ENCODE measurements around the gene UGT1A6. TPM values are rescaled to one million over a fixed set of nuclear protein-coding genes. Genes with fewer than 3 reads are reported as not detected.

Gene UGT1A6
- total and polyA plus RNA-seq, 2 of the 4 experiments (the other 2 are of a cell fraction) = not detected

- no peak for TF ChIP-seq MXI1 (IDR thresholded peaks at IDR 0.05; ENCODE audit: borderline replicate concordance, low read depth, low read length)
These were observed 115.6 kb downstream of the UGT1A6 start (continued) for GRCh38 chr2:233807966-233808935.

GRCh38 chr2:233810385-233810784, 117.7 kb downstream of the UGT1A6 start:
- intact Hi-C loops (cut with micrococcal nuclease) = no loop called here
- H2BK20ac ChIP-seq (ENCODE audit: low read depth, low read length) = no peak overlapping the region
- no CpG with 5 or more reads among the region's 6 CpGs for WGBS, 2 experiments (ENCODE audit: extremely low coverage in 2 of 2, insufficient read length in 1 of 2)

More at GRCh38 chr2:233810385-233810784, 117.7 kb downstream of the UGT1A6 start:
- H4K5ac ChIP-seq (ENCODE audit: low read depth, low read length) = no peak overlapping the region
- no peak overlapping the region for H3K27ac ChIP-seq (ENCODE audit: insufficient read depth, low read length)
- no peaks in the 10 kb centered on the region for H3K9me3 ChIP-seq (ENCODE audit: control insufficient read depth, insufficient read depth, low read length)
- POLR2A ChIA-PET (ENCODE audit: unreplicated experiment) = no interaction called here
- no peak overlapping the region for H2BK15ac ChIP-seq (ENCODE audit: low read depth, low read length)
- no peak overlapping the region for H2BK5ac ChIP-seq (ENCODE audit: low read depth, low read length, poor library complexity, severe bottlenecking)
- peaks cover 27% of the 10 kb centered on the region for H3K27me3 ChIP-seq (ENCODE audit: control insufficient read depth, insufficient read depth, low read length)
- H3K23ac ChIP-seq (ENCODE audit: low read depth, low read length) = no peak overlapping the region
- in situ Hi-C loops (cut with MboI; ENCODE audit: low sequenced_read_pairs) = no loop called here
- H2AFZ ChIP-seq (replicated peaks; ENCODE audit: low read length, poor library complexity) = no peak overlapping the region
- no peak overlapping the region; the same call in 1 of the 2 replicates for H3K14ac ChIP-seq (replicated peaks; ENCODE audit: low read depth, low read length)
- no peaks in the 10 kb centered on the region for H3K4me1 ChIP-seq (ENCODE audit: control insufficient read depth, insufficient read depth, low read length)
- H3K18ac ChIP-seq (ENCODE audit: low read depth, low read length) = no peak overlapping the region
- no peaks in the 10 kb centered on the region for H3K9me1 ChIP-seq (ENCODE audit: insufficient read depth, low read length)
- H3K4ac ChIP-seq (ENCODE audit: low read depth, low read length) = no peak overlapping the region
- ATAC-seq (ENCODE audit: low read depth) = no peak
- no peak overlapping the region for H4K8ac ChIP-seq (ENCODE audit: low read depth in 2 of 2, low read length in 2 of 2)
- no peaks in the 10 kb centered on the region for H3K79me1 ChIP-seq (ENCODE audit: low read depth in 1 of 2, low read length in 2 of 2)
- H3K4me2 ChIP-seq (ENCODE audit: low read depth, low read length) = no peak overlapping the region
- dilution Hi-C loops (cut with HindIII; ENCODE audit: low sequenced_read_pairs, unreplicated experiment) = no loop called here
- no peak for DNase-seq
- TF ChIP-seq RCOR1 (IDR thresholded peaks at IDR 0.05; ENCODE audit: insufficient replicate concordance, low read length) (no peak), USF2 (IDR thresholded peaks at IDR 0.05; ENCODE audit: low read depth, low read length) (no peak), MAFK (IDR thresholded peaks at IDR 0.05; ENCODE audit: low read depth, low read length) (no peak), CHD1 (IDR thresholded peaks at IDR 0.05; ENCODE audit: low read depth, low read length) (no peak), CEBPB (IDR thresholded peaks at IDR 0.05; ENCODE audit: low read depth, low read length) (no peak)
- H3K9ac ChIP-seq (ENCODE audit: low read depth, low read length) = no peak overlapping the region
- H2AK5ac ChIP-seq (ENCODE audit: low read depth, low read length) = no peak overlapping the region
- no peak overlapping the region for H3K56ac ChIP-seq (ENCODE audit: extremely low read depth, insufficient read depth, low read length)
- CTCF ChIA-PET = no interaction called here
- H2BK120ac ChIP-seq (ENCODE audit: low read depth, low read length) = no peak overlapping the region
- H4K20me1 ChIP-seq (ENCODE audit: insufficient read depth, low read length) = no peaks in the 10 kb centered on the region
- BruUV-seq (replicated peaks) = no TSS peak
- no peak overlapping the region for H2AK9ac ChIP-seq (replicated peaks; ENCODE audit: low read depth, low read length, poor library complexity)
- no peak overlapping the region for H3K4me3 ChIP-seq (ENCODE audit: insufficient read depth, low read depth, low read length)
- no peaks in the 10 kb centered on the region for H3K36me3 ChIP-seq (ENCODE audit: control insufficient read depth, insufficient read depth, low read length)
- no peak overlapping the region for H4K91ac ChIP-seq (ENCODE audit: insufficient read depth, low read depth, low read length)

All from IMR-90 (cell line).